ENCODE results near the gene STAT5B.

DNA sequence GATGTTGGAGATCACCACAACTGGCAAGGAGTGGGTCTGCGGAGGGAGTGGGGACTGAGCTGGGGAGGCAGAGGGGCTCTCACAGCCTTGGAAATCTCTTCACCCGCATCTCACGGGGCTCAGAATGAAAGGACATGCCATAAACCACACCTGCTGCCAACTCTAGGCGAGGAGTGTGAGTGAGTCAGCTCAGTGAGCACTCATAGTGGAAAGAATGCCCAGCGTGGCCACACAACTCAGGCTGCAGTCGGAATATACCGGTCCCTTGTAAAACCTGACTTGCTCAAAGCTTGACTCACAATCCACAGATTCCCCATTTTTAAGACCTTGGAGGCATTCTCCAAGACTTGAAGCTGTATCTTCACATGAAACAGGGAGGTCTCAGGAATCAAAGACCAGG, 48.8 kb upstream of the STAT5B start:
- TF ChIP-seq DPF2 (IDR thresholded peaks at IDR 0.05) (no peak), SMARCC2 (IDR thresholded peaks at IDR 0.05; ENCODE audit: low read depth) (no peak), HCFC1 (IDR thresholded peaks at IDR 0.05; ENCODE audit: low read depth, low read length) (no peak), FOXJ3 (CRISPR knock-in tag; IDR thresholded peaks at IDR 0.05) (no peak), FOXM1 (IDR thresholded peaks at IDR 0.05; ENCODE audit: low read depth) (no peak), FOXM1 (CRISPR knock-in tag; IDR thresholded peaks at IDR 0.05; ENCODE audit: low read depth) (no peak), GABPB1 (CRISPR knock-in tag; IDR thresholded peaks at IDR 0.05) (no peak), EZH2 (IDR thresholded peaks at IDR 0.05; ENCODE audit: borderline replicate concordance, low read depth, low read length) (no peak), SIN3A (IDR thresholded peaks at IDR 0.05; ENCODE audit: borderline replicate concordance in 2 of 2, control insufficient read depth in 1 of 2, low read depth in 2 of 2, low read length in 2 of 2) (no peak), CBX3 (IDR thresholded peaks at IDR 0.05; ENCODE audit: borderline replicate concordance in 1 of 2, low read length in 2 of 2) (no peak)
- TF ChIP-seq, protein P1, sequence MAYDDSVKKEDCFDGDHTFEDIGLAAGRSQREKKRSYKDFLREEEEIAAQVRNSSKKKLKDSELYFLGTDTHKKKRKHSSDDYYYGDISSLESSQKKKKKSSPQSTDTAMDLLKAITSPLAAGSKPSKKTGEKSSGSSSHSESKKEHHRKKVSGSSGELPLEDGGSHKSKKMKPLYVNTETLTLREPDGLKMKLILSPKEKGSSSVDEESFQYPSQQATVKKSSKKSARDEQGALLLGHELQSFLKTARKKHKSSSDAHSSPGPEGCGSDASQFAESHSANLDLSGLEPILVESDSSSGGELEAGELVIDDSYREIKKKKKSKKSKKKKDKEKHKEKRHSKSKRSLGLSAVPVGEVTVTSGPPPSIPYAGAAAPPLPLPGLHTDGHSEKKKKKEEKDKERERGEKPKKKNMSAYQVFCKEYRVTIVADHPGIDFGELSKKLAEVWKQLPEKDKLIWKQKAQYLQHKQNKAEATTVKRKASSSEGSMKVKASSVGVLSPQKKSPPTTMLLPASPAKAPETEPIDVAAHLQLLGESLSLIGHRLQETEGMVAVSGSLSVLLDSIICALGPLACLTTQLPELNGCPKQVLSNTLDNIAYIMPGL (CRISPR knock-in tag; IDR thresholded peaks at IDR 0.05) = no peak
- TF ChIP-seq, protein P2, sequence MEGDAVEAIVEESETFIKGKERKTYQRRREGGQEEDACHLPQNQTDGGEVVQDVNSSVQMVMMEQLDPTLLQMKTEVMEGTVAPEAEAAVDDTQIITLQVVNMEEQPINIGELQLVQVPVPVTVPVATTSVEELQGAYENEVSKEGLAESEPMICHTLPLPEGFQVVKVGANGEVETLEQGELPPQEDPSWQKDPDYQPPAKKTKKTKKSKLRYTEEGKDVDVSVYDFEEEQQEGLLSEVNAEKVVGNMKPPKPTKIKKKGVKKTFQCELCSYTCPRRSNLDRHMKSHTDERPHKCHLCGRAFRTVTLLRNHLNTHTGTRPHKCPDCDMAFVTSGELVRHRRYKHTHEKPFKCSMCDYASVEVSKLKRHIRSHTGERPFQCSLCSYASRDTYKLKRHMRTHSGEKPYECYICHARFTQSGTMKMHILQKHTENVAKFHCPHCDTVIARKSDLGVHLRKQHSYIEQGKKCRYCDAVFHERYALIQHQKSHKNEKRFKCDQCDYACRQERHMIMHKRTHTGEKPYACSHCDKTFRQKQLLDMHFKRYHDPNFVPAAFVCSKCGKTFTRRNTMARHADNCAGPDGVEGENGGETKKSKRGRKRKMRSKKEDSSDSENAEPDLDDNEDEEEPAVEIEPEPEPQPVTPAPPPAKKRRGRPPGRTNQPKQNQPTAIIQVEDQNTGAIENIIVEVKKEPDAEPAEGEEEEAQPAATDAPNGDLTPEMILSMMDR (IDR thresholded peaks at IDR 0.05 in 2 of 3, conservative IDR thresholded peaks at IDR 0.05 in 1 of 3; ENCODE audit: insufficient read depth in 2 of 3, low read depth in 1 of 3, low read length in 3 of 3) = no peak
- TF ChIP-seq, protein P3, sequence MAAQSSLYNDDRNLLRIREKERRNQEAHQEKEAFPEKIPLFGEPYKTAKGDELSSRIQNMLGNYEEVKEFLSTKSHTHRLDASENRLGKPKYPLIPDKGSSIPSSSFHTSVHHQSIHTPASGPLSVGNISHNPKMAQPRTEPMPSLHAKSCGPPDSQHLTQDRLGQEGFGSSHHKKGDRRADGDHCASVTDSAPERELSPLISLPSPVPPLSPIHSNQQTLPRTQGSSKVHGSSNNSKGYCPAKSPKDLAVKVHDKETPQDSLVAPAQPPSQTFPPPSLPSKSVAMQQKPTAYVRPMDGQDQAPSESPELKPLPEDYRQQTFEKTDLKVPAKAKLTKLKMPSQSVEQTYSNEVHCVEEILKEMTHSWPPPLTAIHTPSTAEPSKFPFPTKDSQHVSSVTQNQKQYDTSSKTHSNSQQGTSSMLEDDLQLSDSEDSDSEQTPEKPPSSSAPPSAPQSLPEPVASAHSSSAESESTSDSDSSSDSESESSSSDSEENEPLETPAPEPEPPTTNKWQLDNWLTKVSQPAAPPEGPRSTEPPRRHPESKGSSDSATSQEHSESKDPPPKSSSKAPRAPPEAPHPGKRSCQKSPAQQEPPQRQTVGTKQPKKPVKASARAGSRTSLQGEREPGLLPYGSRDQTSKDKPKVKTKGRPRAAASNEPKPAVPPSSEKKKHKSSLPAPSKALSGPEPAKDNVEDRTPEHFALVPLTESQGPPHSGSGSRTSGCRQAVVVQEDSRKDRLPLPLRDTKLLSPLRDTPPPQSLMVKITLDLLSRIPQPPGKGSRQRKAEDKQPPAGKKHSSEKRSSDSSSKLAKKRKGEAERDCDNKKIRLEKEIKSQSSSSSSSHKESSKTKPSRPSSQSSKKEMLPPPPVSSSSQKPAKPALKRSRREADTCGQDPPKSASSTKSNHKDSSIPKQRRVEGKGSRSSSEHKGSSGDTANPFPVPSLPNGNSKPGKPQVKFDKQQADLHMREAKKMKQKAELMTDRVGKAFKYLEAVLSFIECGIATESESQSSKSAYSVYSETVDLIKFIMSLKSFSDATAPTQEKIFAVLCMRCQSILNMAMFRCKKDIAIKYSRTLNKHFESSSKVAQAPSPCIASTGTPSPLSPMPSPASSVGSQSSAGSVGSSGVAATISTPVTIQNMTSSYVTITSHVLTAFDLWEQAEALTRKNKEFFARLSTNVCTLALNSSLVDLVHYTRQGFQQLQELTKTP (IDR thresholded peaks at IDR 0.05; ENCODE audit: low read depth in 1 of 2, partially characterized antibody in 2 of 2) = no peak
- TF ChIP-seq, protein P4, sequence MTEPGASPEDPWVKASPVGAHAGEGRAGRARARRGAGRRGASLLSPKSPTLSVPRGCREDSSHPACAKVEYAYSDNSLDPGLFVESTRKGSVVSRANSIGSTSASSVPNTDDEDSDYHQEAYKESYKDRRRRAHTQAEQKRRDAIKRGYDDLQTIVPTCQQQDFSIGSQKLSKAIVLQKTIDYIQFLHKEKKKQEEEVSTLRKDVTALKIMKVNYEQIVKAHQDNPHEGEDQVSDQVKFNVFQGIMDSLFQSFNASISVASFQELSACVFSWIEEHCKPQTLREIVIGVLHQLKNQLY (CRISPR knock-in tag; conservative IDR thresholded peaks at IDR 0.05) = no peak
- TF ChIP-seq, protein P5, sequence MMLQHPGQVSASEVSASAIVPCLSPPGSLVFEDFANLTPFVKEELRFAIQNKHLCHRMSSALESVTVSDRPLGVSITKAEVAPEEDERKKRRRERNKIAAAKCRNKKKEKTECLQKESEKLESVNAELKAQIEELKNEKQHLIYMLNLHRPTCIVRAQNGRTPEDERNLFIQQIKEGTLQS (IDR thresholded peaks at IDR 0.05) = no peak
- TF ChIP-seq, protein P5 (CRISPR knock-in tag; conservative IDR thresholded peaks at IDR 0.05) = no peak

Data from K562 (cell line).